Measurements from ENCODE around the gene CUL2. TPM values are rescaled to one million over a fixed set of nuclear protein-coding genes. Genes with fewer than 3 reads are reported as not detected.

The CUL2 gene
- total RNA-seq: 10 to 100 TPM; 12.7 to 21.2 (median 19.5) TPM

DNA sequence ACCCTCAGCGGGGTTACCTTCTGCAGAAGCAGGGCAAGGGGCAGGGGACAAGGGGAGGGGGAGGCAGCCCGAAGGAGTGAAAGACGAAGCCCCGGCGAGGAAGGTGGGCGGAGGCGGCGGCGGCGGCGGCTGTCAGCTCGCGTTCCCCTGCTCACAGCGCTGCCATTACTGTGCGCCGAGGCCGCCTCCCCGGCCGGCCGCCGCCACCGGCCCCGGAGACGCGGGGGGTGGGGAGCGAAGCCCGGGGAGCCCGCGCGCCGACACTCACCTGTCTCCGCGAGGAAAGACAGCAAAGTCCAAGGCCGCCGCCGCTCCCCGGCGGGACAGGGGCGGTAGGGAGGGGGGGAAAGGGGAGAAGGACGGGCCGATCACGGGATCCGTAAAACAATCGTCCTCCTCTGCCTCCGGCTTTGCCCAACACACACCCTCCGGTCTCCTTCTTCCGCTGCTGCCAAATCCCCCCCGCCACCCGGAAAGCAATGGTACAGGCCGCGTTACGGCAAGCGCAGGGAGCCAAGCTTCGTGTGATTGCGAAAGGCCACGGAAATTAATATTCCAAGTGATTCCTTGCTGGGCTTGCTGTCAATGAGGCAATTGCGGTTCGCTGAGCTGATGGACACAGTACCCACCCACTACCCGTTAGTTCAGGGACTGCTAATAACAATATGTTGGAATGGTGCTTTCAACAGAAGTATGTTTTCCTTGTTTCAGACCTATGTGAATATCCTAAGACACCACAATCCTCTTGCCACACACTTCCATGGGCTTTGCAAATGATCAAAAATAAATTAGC, at the start of gene CUL2:
TSS of gene CUL2 (minus strand) at position 180 of the 793 bp plus-strand sequence. CDS start 19,024 bp downstream, outside the sequence.
- no peaks in the 10 kb centered on the region for H3K36me3 ChIP-seq
- H3K27ac ChIP-seq: peak within 1 kb of the TSS; percentile 93 to 97 (median 96)
- H3K4me1 ChIP-seq: peaks cover 12 to 48% (median 25%) of the 10 kb centered on the region in 3 donors
- intact Hi-C loops (cut with DNase I): no loop called here
- no peaks in the 10 kb centered on the region for H3K9me3 ChIP-seq
- H3K4me3 ChIP-seq: peak within 1 kb of the TSS; percentile 78 to 98 (median 89)
- DNase-seq: peak; percentile 64
- TF ChIP-seq POLR2A (IDR thresholded peaks at IDR 0.05): peak in 1 of 4 donors; percentile 34
- TF ChIP-seq, protein P1, sequence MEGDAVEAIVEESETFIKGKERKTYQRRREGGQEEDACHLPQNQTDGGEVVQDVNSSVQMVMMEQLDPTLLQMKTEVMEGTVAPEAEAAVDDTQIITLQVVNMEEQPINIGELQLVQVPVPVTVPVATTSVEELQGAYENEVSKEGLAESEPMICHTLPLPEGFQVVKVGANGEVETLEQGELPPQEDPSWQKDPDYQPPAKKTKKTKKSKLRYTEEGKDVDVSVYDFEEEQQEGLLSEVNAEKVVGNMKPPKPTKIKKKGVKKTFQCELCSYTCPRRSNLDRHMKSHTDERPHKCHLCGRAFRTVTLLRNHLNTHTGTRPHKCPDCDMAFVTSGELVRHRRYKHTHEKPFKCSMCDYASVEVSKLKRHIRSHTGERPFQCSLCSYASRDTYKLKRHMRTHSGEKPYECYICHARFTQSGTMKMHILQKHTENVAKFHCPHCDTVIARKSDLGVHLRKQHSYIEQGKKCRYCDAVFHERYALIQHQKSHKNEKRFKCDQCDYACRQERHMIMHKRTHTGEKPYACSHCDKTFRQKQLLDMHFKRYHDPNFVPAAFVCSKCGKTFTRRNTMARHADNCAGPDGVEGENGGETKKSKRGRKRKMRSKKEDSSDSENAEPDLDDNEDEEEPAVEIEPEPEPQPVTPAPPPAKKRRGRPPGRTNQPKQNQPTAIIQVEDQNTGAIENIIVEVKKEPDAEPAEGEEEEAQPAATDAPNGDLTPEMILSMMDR (IDR thresholded peaks at IDR 0.05): peak in 1 of 6 experiments; percentile 15
- peaks cover 0 to under 1% (median 0%) of the 10 kb centered on the region in 4 donors for H3K27me3 ChIP-seq
- WGBS, 2 donors: 0% methylated on average over 16 to 28 of the region's 59 CpGs

DNA sequence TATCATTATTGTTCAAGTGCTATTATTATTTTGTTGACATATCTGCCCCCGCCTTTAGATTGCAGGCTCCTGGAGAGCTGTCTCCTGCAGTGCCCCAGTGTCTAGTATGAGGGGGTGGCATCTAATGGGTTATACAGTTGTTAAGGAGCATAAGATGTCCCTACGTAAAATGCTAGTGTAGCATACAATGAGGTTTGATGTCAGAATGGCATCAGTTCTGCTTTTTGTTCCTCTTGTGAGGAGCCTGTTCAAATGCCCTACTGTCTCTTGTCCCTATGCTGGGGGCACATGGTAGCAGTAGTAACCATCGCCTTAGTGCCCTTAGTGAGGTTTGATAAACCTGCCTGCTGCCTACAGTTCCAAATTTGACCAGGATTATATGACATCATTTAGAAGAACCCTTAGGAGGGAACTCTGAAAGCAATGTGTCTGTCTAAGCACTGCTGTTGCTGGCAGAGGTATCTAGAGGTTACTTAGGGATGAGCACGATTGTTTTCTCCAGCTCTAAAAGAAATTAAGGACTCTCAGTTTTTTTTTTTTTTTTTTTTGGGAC, 46.2 kb upstream of the CUL2 start:
- no peak overlapping the region for H3K27ac ChIP-seq

DNA sequence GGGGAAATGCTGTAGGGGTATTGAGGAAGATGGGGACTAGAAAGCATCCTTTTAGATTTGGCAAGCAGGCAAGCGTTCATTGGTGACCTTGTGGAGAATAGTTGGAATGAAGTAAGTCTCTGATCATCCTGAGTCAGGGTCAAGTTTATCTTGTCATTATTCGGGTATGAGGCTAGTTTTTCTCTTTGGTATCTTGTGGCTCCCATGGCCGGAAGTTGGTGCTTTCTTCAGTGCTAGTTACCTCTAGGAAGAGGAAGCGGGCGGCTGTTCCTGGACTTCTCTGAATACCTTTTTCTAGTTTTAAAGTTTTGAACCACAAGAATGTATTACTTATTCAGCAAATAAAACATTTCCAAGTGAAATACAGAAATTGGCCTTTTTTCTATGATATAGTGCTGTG, 45.7 kb upstream of the CUL2 start:
- no peak for DNase-seq
- no peaks in the 10 kb centered on the region for H3K9me3 ChIP-seq
- H3K27me3 ChIP-seq: no peaks in the 10 kb centered on the region
- intact Hi-C loops (cut with DNase I): no loop called here
- H3K4me1 ChIP-seq: peaks cover 0 to 13% (median 0%) of the 10 kb centered on the region in 3 donors
- H3K36me3 ChIP-seq: no peaks in the 10 kb centered on the region
- no peak for TF ChIP-seq POLR2A (IDR thresholded peaks at IDR 0.05)
- TF ChIP-seq, protein P1 (IDR thresholded peaks at IDR 0.05): no peak
- H3K27ac ChIP-seq: no peak overlapping the region
- WGBS, 2 donors: 60 to 70% methylated on average over 5 of the region's 5 CpGs
- no peak overlapping the region for H3K4me3 ChIP-seq

More for the DNA sequence above, 46.2 kb upstream of the CUL2 start:
- WGBS, 2 donors: 82% methylated on average over 4 of the region's 4 CpGs
- Histone ChIP-seq H3K4me1 (peaks cover 0 to 9% (median 0%) of the 10 kb centered on the region in 3 donors), H3K36me3 (no peaks in the 10 kb centered on the region), H3K9me3 (no peaks in the 10 kb centered on the region), H3K27me3 (no peaks in the 10 kb centered on the region), H3K4me3 (no peak overlapping the region)
- intact Hi-C loops (cut with DNase I): no loop called here
- no peak for DNase-seq
- TF ChIP-seq, protein P1 (IDR thresholded peaks at IDR 0.05): no peak
- TF ChIP-seq POLR2A (IDR thresholded peaks at IDR 0.05): no peak

DNA sequence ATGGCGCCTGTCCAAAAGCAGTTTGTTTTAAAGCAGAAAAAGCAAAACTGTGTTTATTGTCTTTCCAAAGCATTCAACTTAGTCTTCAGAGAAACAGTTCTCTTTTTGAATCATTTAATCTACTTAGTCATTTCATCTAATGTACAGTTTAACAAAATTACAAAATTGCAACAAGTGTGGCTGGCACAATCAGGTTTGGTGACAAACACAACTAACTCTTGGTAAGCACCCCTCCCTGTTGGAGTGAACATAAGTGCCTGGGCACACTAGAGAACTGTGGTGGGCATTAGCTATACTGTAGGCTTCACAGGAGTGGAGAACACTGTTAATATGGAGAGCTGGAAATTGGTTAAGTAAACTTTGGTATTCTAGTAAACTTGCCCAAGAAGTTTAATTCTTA, 43.4 kb upstream of the CUL2 start:
- WGBS, 2 donors: 47 to 88% methylated on average over 1 of the region's 1 CpG
- H3K4me3 ChIP-seq: no peak overlapping the region
- DNase-seq: no peak
- H3K4me1 ChIP-seq: peaks cover 0 to 36% (median 3%) of the 10 kb centered on the region in 3 donors
- no peak for TF ChIP-seq POLR2A (IDR thresholded peaks at IDR 0.05)
- TF ChIP-seq, protein P1 (IDR thresholded peaks at IDR 0.05): no peak
- intact Hi-C loops (cut with DNase I): no loop called here
- H3K36me3 ChIP-seq: no peaks in the 10 kb centered on the region
- no peak overlapping the region for H3K27ac ChIP-seq
- H3K9me3 ChIP-seq: no peaks in the 10 kb centered on the region
- H3K27me3 ChIP-seq: no peaks in the 10 kb centered on the region

DNA sequence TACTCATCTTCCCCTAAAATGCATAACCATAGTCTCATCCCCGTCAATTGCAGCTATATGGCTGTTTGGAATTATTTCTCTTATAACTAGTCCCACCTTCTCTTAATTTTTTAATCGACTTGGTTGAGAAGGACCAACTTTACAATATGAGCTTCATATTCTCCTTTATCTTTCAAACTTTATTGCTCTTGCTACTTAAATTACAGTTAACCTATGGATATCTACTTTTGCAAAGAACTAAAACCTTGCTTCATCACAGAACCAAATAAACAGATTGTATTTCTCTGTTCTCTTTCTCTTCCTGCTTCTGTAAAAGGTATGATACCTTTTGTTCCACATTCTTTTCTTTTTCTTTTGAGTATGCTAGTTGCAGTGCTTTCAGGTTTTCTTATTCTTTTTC, 42.6 kb upstream of the CUL2 start:
- intact Hi-C loops (cut with DNase I): no loop called here
- TF ChIP-seq, protein P1 (IDR thresholded peaks at IDR 0.05): no peak
- no peak for TF ChIP-seq POLR2A (IDR thresholded peaks at IDR 0.05)
- Histone ChIP-seq H3K36me3 (no peaks in the 10 kb centered on the region), H3K4me3 (no peak overlapping the region), H3K27ac (no peak overlapping the region), H3K9me3 (no peaks in the 10 kb centered on the region), H3K4me1 (peaks cover 5 to 45% (median 10%) of the 10 kb centered on the region in 3 donors), H3K27me3 (no peaks in the 10 kb centered on the region)
- WGBS, 2 donors: 85 to 87% methylated on average over 2 of the region's 2 CpGs
- no peak for DNase-seq

Data from esophagus squamous epithelium (tissue), 5 donors.